MM.1S (cell line): ENCODE results near the gene LRRC18.

Source experiments
- DNase-seq: peaks from one replicate; pipeline ENCODE4 v3.0.0-alpha.2; 2015
- H2AFZ ChIP-seq: fragments of 300-600 bp; sonication (generic); 2 replicates; pipeline ENCODE4 v1.6.0; 2016; ENCODE audit warnings: antibody characterized with exemption, low read length
- H3F3A ChIP-seq: fragments of 300-600 bp; sonication (generic); 2 replicates; pipeline ENCODE4 v1.6.1; 2016; ENCODE audit warnings: mild to moderate bottlenecking, antibody characterized with exemption, low read length, moderate library complexity, mixed read lengths; ENCODE audit not compliant: insufficient read depth
- H3K27ac ChIP-seq: fragments of 300-600 bp; sonication (generic); 2 replicates; pipeline ENCODE4 v1.5.1; 2016; ENCODE audit warnings: mild to moderate bottlenecking, low read length
- H3K27me3 ChIP-seq: fragments of 300-600 bp; sonication (generic); replicated peaks from 2 replicates; pipeline ENCODE4 v1.6.0; 2016; ENCODE audit warnings: low read length; ENCODE audit not compliant: insufficient read depth
- H3K36me3 ChIP-seq: fragments of 300-600 bp; sonication (generic); replicated peaks from 2 replicates; pipeline ENCODE4 v1.6.1; 2016; ENCODE audit warnings: mild to moderate bottlenecking, low read length, mixed read lengths; ENCODE audit not compliant: insufficient read depth
- H3K4me1 ChIP-seq: fragments of 300-600 bp; sonication (generic); 2 replicates; pipeline ENCODE4 v1.6.1; 2016; ENCODE audit warnings: low read length, mixed read lengths
- H3K4me2 ChIP-seq: fragments of 300-600 bp; sonication (generic); 2 replicates; pipeline ENCODE4 v1.6.0; 2016; ENCODE audit warnings: low read depth, low read length
- H3K4me3 ChIP-seq: fragments of 300-600 bp; sonication (generic); 2 replicates; pipeline ENCODE4 v1.5.1; 2016; ENCODE audit warnings: low read length, mixed read lengths
- H3K79me2 ChIP-seq: fragments of 300-600 bp; sonication (generic); 2 replicates; pipeline ENCODE4 v1.6.1; 2016; ENCODE audit warnings: mixed run types, low read length, mixed read lengths
- H3K9ac ChIP-seq: fragments of 300-600 bp; sonication (generic); 2 replicates; pipeline ENCODE4 v1.6.1; 2016; ENCODE audit warnings: low read length, mixed read lengths
- H3K9me2 ChIP-seq: fragments of 300-600 bp; sonication (generic); replicated peaks from 2 replicates; pipeline ENCODE4 v1.6.1; 2016; ENCODE audit warnings: mild to moderate bottlenecking, low read length, mixed read lengths; ENCODE audit not compliant: insufficient read depth
- H3K9me3 ChIP-seq: fragments of 300-600 bp; sonication (generic); replicated peaks from 2 replicates; pipeline ENCODE4 v1.6.1; 2016; ENCODE audit warnings: mild to moderate bottlenecking, low read length, mixed read lengths; ENCODE audit not compliant: insufficient read depth
- H4K20me1 ChIP-seq: fragments of 300-600 bp; sonication (generic); 2 replicates; pipeline ENCODE4 v1.6.1; 2016; ENCODE audit warnings: mild to moderate bottlenecking, low read length, moderate library complexity, mixed read lengths; ENCODE audit not compliant: insufficient read depth
- EZH2 ChIP-seq: fragments of 300-600 bp; sonication (generic); optimal IDR thresholded peaks from 2 replicates; pipeline ENCODE3; 2017; ENCODE audit warnings: low read depth, mild to moderate bottlenecking, antibody characterized with exemption, low read length, mixed read lengths
- EZH2phosphoT487 ChIP-seq: fragments of 300-600 bp; sonication (generic); IDR thresholded peaks from 2 replicates; pipeline ENCODE4 v1.6.1; 2018; ENCODE audit warnings: antibody characterized with exemption, low read length
- TF ChIP-seq, protein P1 (sequence below): fragments of 300-600 bp; sonication (generic); IDR thresholded peaks from 2 replicates; pipeline ENCODE4 v1.5.1; 2016; ENCODE audit warnings: antibody characterized with exemption, low read length, mixed read lengths

The LRRC18 gene

DNA sequence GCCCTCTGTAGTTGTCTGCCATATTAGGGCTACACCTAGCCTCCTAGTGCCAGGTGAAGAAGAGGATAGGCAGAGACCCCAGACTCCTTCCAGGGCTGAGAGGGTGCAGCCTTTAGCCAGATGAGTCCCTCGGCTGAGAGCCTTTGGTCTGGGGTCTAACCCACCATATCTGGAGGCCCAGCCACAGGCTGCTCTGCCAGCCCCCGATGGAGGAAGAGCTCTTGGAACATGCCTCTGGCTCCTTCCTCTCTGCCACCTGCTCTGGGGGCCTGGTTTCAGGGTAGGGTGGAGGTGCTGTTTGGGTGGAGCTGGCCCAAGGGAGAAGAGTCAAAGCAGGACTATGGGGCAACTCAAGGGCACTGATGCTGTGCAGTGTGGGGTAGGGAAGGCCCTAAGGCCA lies 1.4 kb downstream of the LRRC18 start:
- H3K36me3 ChIP-seq = no peaks in the 10 kb centered on the region
- H3K4me1 ChIP-seq = no peaks in the 10 kb centered on the region
- H3K27ac ChIP-seq = no peak overlapping the region
- no peak overlapping the region for H3K4me2 ChIP-seq
- H3K9ac ChIP-seq = no peak overlapping the region
- no peaks in the 10 kb centered on the region for H4K20me1 ChIP-seq
- no peak for DNase-seq
- H3K9me2 ChIP-seq = no peaks in the 10 kb centered on the region
- H2AFZ ChIP-seq = no peak overlapping the region
- H3K27me3 ChIP-seq = no peaks in the 10 kb centered on the region
- H3K79me2 ChIP-seq = no peaks in the 10 kb centered on the region
- TF ChIP-seq, protein P1, sequence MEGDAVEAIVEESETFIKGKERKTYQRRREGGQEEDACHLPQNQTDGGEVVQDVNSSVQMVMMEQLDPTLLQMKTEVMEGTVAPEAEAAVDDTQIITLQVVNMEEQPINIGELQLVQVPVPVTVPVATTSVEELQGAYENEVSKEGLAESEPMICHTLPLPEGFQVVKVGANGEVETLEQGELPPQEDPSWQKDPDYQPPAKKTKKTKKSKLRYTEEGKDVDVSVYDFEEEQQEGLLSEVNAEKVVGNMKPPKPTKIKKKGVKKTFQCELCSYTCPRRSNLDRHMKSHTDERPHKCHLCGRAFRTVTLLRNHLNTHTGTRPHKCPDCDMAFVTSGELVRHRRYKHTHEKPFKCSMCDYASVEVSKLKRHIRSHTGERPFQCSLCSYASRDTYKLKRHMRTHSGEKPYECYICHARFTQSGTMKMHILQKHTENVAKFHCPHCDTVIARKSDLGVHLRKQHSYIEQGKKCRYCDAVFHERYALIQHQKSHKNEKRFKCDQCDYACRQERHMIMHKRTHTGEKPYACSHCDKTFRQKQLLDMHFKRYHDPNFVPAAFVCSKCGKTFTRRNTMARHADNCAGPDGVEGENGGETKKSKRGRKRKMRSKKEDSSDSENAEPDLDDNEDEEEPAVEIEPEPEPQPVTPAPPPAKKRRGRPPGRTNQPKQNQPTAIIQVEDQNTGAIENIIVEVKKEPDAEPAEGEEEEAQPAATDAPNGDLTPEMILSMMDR = no peak
- H3F3A ChIP-seq = no peaks in the 10 kb centered on the region
- H3K9me3 ChIP-seq = no peaks in the 10 kb centered on the region
- no peak overlapping the region for H3K4me3 ChIP-seq

DNA sequence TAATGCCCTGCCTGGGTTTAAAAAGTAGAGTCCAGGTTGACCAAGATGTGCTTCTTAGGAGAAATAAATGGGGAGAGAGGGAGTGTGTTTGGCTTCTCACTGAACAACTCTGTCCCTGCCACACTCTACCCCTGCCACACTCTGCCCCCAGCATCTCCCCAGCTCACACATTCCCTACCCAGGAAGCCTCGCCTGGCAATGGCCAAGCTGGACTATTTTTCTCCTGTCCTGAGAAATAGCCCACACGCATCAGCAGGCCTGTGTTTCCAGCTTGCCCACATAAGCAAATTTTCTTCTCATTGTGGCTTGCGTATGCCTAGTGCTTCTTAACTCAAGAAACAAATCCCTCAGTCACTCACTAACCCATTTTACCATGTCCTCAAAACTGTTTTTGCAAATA lies 1.8 kb downstream of the LRRC18 start:
- no peaks in the 10 kb centered on the region for H3K27me3 ChIP-seq
- H3K4me1 ChIP-seq = no peaks in the 10 kb centered on the region
- H3K4me2 ChIP-seq = no peak overlapping the region
- H3K36me3 ChIP-seq = no peaks in the 10 kb centered on the region
- H3K79me2 ChIP-seq = no peaks in the 10 kb centered on the region
- H2AFZ ChIP-seq = no peak overlapping the region
- TF ChIP-seq EZH2phosphoT487 (no peak), EZH2 (no peak)
- TF ChIP-seq, protein P1 = no peak
- no peaks in the 10 kb centered on the region for H3K9me3 ChIP-seq
- H3K9ac ChIP-seq = no peak overlapping the region
- H3K27ac ChIP-seq = no peak overlapping the region
- no peaks in the 10 kb centered on the region for H4K20me1 ChIP-seq
- H3F3A ChIP-seq = no peaks in the 10 kb centered on the region
- no peak overlapping the region for H3K4me3 ChIP-seq
- H3K9me2 ChIP-seq = no peaks in the 10 kb centered on the region
- DNase-seq = no peak

DNA sequence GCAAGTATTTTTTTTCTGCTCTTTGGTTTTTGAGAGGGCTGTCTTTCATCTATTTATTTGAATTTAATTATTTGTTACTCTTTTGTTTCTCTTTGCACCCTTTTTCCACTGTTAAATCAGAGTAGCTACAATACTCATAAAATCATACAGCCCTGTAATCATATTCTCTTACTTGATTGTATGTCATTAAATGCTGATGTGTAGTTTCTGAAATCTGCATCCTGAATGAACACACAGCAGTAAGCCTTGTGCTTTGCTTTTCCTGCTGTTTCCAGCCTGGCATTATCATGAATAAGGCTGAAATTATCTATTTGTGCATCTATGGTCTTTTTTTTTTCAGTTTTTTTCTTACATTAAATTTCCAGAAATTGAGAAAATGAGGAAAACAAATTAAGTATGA lies 4.1 kb downstream of the LRRC18 start:
- Histone ChIP-seq H3K79me2 (no peaks in the 10 kb centered on the region), H3K27ac (no peak overlapping the region), H4K20me1 (no peaks in the 10 kb centered on the region), H3K9ac (no peak overlapping the region), H3K4me2 (no peak overlapping the region), H3K4me1 (no peaks in the 10 kb centered on the region), H2AFZ (no peak overlapping the region), H3K9me3 (no peaks in the 10 kb centered on the region), H3K27me3 (no peaks in the 10 kb centered on the region), H3K36me3 (no peaks in the 10 kb centered on the region), H3K9me2 (no peaks in the 10 kb centered on the region), H3K4me3 (no peak overlapping the region), H3F3A (no peaks in the 10 kb centered on the region)
- DNase-seq = no peak
- TF ChIP-seq, protein P1 = no peak
- TF ChIP-seq EZH2 (no peak), EZH2phosphoT487 (no peak)
